GM19468 (cell line): ENCODE measurements around the gene PLA2G4E.

ENCODE experiments used
- ATAC-seq: cut with Tn5 transposase; IDR thresholded peaks from one replicate; pipeline ENCODE4 v1.9.1; 2021; ENCODE audit warnings: mild to moderate bottlenecking, moderate library complexity, moderate number of reproducible peaks; ENCODE audit not compliant: unreplicated experiment; ENCODE audit errors: extremely low read depth

The PLA2G4E gene

GRCh38 chr15:42031198-42031915 lies 10.5 kb upstream of the PLA2G4E start:
- ATAC-seq, result no peak

GRCh38 chr15:42027521-42027920 lies 6.7 kb upstream of the PLA2G4E start:
- no peak for ATAC-seq

GRCh38 chr15:42024303-42024702 lies 3.5 kb upstream of the PLA2G4E start:
- no peak for ATAC-seq

GRCh38 chr15:42021593-42021992 lies 751 bp upstream of the PLA2G4E start:
- ATAC-seq, result no peak

GRCh38 chr15:42018306-42019224 lies 2.3 kb downstream of the PLA2G4E start:
- ATAC-seq, result no peak

GRCh38 chr15:42016971-42017370 lies 3.9 kb downstream of the PLA2G4E start:
- ATAC-seq, result no peak

- ATAC-seq, result no peak
Measured at GRCh38 chr15:42014406-42014805, 6.4 kb downstream of the PLA2G4E start.

- no peak for ATAC-seq
Measured at GRCh38 chr15:42012928-42013482, 7.8 kb downstream of the PLA2G4E start.

- ATAC-seq, result no peak
Measured at GRCh38 chr15:42012241-42012640, 8.6 kb downstream of the PLA2G4E start.

GRCh38 chr15:42011074-42011473 lies 9.8 kb downstream of the PLA2G4E start:
- no peak for ATAC-seq

- no peak for ATAC-seq
Measured at GRCh38 chr15:42010434-42010833, 10.4 kb downstream of the PLA2G4E start.

GRCh38 chr15:42009474-42009873 lies 11.4 kb downstream of the PLA2G4E start:
- ATAC-seq, result no peak

- ATAC-seq, result no peak
Measured at GRCh38 chr15:42009022-42009421, 11.8 kb downstream of the PLA2G4E start.

- ATAC-seq, result no peak
Measured at GRCh38 chr15:42007386-42007785, 13.5 kb downstream of the PLA2G4E start.

GRCh38 chr15:42002333-42002732 lies 18.5 kb downstream of the PLA2G4E start:
- no peak for ATAC-seq

GRCh38 chr15:42001236-42001635 lies 19.6 kb downstream of the PLA2G4E start:
- no peak for ATAC-seq

GRCh38 chr15:41999290-42000285 lies 21.3 kb downstream of the PLA2G4E start:
- no peak for ATAC-seq

GRCh38 chr15:41997845-41998244 lies 23.0 kb downstream of the PLA2G4E start:
- no peak for ATAC-seq

GRCh38 chr15:41996921-41997592 lies 23.8 kb downstream of the PLA2G4E start:
- ATAC-seq, result no peak
